Psoas muscle (tissue), 8 donors: Measurements from ENCODE around the gene RPS23. TPM values are rescaled to one million over a fixed set of nuclear protein-coding genes. Genes with fewer than 3 reads are reported as not detected.

ENCODE experiments used
- ATAC-seq, 4 donors: fragments of 200-7000 bp; cut with Tn5 transposase; one replicate each; pipeline ENCODE4 v1.9.1; 2020; ENCODE audit warnings: moderate library complexity in 3 of 4, mild to moderate bottlenecking in 2 of 4
- DNase-seq, 2 donors: peaks; one replicate each; pipeline ENCODE4 v3.0.0-alpha.2; 2020
- H3K27ac ChIP-seq: fragments of 200-600 bp; one replicate; pipeline ENCODE4 v1.8.0; 2022
- H3K27me3 ChIP-seq, 3 donors: fragments of 200-600 bp in 1 of 3; one replicate each; pipeline versions ENCODE4 v1.6.1 to v1.8.0; 2013 to 2022; ENCODE audit warnings: low read length in 2 of 3, mild to moderate bottlenecking in 2 of 3, moderate library complexity in 1 of 3; ENCODE audit not compliant: insufficient read depth in 3 of 3
- H3K36me3 ChIP-seq, 2 donors: fragments of 200-600 bp in 1 of 2; one replicate each; pipeline versions ENCODE4 v1.6.1 to v1.8.0; 2013 to 2022; ENCODE audit warnings: low read depth in 1 of 2, mild to moderate bottlenecking in 1 of 2, moderate library complexity in 1 of 2; ENCODE audit not compliant: insufficient read depth in 1 of 2
- H3K4me1 ChIP-seq: fragments of 200-600 bp; one replicate; pipeline ENCODE4 v1.8.0; 2022
- H3K4me3 ChIP-seq: fragments of 200-600 bp; one replicate; pipeline ENCODE4 v1.8.0; 2022; ENCODE audit warnings: mild to moderate bottlenecking
- H3K9me3 ChIP-seq: fragments of 200-600 bp; one replicate; pipeline ENCODE4 v1.8.0; 2022
- CTCF ChIP-seq: fragments of 200-600 bp; IDR thresholded peaks from one replicate; pipeline ENCODE4 v1.8.0; 2022; ENCODE audit warnings: antibody characterized with exemption
- WGBS, 3 donors: extraction: QIAGEN DNeasy Blood & Tissue Kit; methylation state at CpG; one replicate each; pipeline versions ENCODE4 v1.1.6 to v1.1.7; 2013; 5-methylcytosine and 5-hydroxymethylcytosine counted together
- intact Hi-C, 2 donors: fragments of 100-400 bp; cut with DNase I; formaldehyde crosslinking; loops; one replicate each; pipeline versions ENCODE4 v1.11.0 to v1.14.2; 2022
- polyA plus RNA-seq, 3 donors: library from polyadenylated mRNA; stranded (reverse); fragments of 200-250 nt; gene quantifications; one replicate each; pipeline ENCODE4 v1.2.3, GENCODE V29; 2013
- total RNA-seq, 4 donors: library from RNA; stranded (reverse); fragmentation: NEBNext Ultra II Directional in 2 of 4; extraction: Animal tissue kit (Norgen Biotek cat#: 25700) in 2 of 4; gene quantifications; one replicate each; pipeline versions ENCODE4 v1.2.1 to v1.2.4, GENCODE V29; 2021 to 2023
- donor health status: healthy with polysubstance abuse.
- donor health status: DM: no; HTN: no; CAD: no; lungs with moderate emphysema.
- donor health status: Bipolar disorder and iron deficiency.
- donor health status: healthy.
- donor health status: DM: yes; HTN: yes; CAD: no.
- donor health status: DM: no; HTN: no; CAD: no.
- donor health status: DM: no; HTN: no; CAD: no.
- donor health status: DM: yes; HTN: yes; CAD: no.

RPS23 gene
- total and polyA plus RNA-seq, 7 donors: 1,381 to 4,268 (median 2,201) TPM

- ATAC-seq (no peak), DNase-seq (no peak)
- 56 to 61% (median 60%) methylated on average over 5 of the region's 5 CpGs for WGBS, 3 donors
- Histone ChIP-seq H3K9me3 (no peaks in the 10 kb centered on the region), H3K27me3 (no peaks in the 10 kb centered on the region), H3K36me3 (no peaks in the 10 kb centered on the region), H3K4me3 (no peak overlapping the region), H3K4me1 (no peaks in the 10 kb centered on the region), H3K27ac (no peak overlapping the region)
- no peak for TF ChIP-seq CTCF
- intact Hi-C loops: no loop called here
Observed at GRCh38 chr5:82234885-82235284, 43.3 kb downstream of the RPS23 start.

- WGBS, 3 donors: 26 to 32% (median 29%) methylated on average over 7 of the region's 7 CpGs
- ATAC-seq: peak; percentile 69 to 93 (median 85)
- H3K27ac ChIP-seq: no peak overlapping the region
- H3K4me1 ChIP-seq: peaks cover 5% of the 10 kb centered on the region
- H3K9me3 ChIP-seq: no peaks in the 10 kb centered on the region
- DNase-seq: peak in 1 of 2 donors; percentile 60
- no peaks in the 10 kb centered on the region for H3K36me3 ChIP-seq
- TF ChIP-seq CTCF: peak; percentile 85
- intact Hi-C loops: loop anchor here (5.0 to 10.0 kb wide), 5 partner anchors 51 to 801 kb away; no protein-coding TSS in a partner anchor
- H3K27me3 ChIP-seq: no peaks in the 10 kb centered on the region
- H3K4me3 ChIP-seq: no peak overlapping the region
Observed at GRCh38 chr5:82225525-82226172, 52.5 kb downstream of the RPS23 start.
